MCF 10A (cell line): Measurements from ENCODE around the gene FZR1. TPM values are rescaled to one million over a fixed set of nuclear protein-coding genes. Genes with fewer than 3 reads are reported as not detected.

ENCODE experiments used
- BruUV-seq: library from RNA; stranded (reverse); fragments of 400-500 nt; replicated peaks from 2 replicates; lab custom pipeline; 2021; lab: Mats Ljungman, UMichigan
- CTCF ChIA-PET: fragments of 300-600 bp; sonication (Branson Sonifier 250); formaldehyde crosslinking; extraction: SDS; loops from one replicate; lab custom pipeline; 2021; ENCODE audit warnings: antibody characterized with exemption, inconsistent platforms; lab: Yijun Ruan, JAX
- POLR2A ChIA-PET: fragments of 300-600, 350-650 bp; sonication (Branson Sonifier 250); formaldehyde crosslinking; extraction: SDS; loops from one replicate; lab custom pipeline; 2020; ENCODE audit warnings: antibody characterized with exemption, inconsistent platforms; lab: Yijun Ruan, JAX
- DNase-seq: peaks from one replicate; pipeline ENCODE4 v3.0.0-alpha.2; 2018; ENCODE audit not compliant: unreplicated experiment
- H3K27ac Mint-ChIP-seq: one replicate; pipeline ENCODE4 v1.8.0; 2022; ENCODE audit warnings: mild to moderate bottlenecking, low read depth, mixed read lengths; ENCODE audit not compliant: unreplicated experiment
- H3K27me3 Mint-ChIP-seq: one replicate; pipeline ENCODE4 v1.8.0; 2022; ENCODE audit warnings: mixed read lengths; ENCODE audit not compliant: insufficient read depth, unreplicated experiment
- H3K36me3 Mint-ChIP-seq: one replicate; pipeline ENCODE4 v1.8.0; 2022; ENCODE audit warnings: mild to moderate bottlenecking, moderate library complexity, mixed read lengths; ENCODE audit not compliant: insufficient read depth, unreplicated experiment
- H3K4me1 Mint-ChIP-seq: one replicate; pipeline ENCODE4 v1.8.0; 2022; ENCODE audit warnings: mixed read lengths; ENCODE audit not compliant: insufficient read depth, unreplicated experiment
- H3K4me3 Mint-ChIP-seq: one replicate; pipeline ENCODE4 v1.8.0; 2022; ENCODE audit warnings: mild to moderate bottlenecking, moderate library complexity, mixed read lengths; ENCODE audit not compliant: unreplicated experiment
- H3K9me3 Mint-ChIP-seq: one replicate; pipeline ENCODE4 v1.8.0; 2022; ENCODE audit warnings: mixed read lengths; ENCODE audit not compliant: unreplicated experiment
- CTCF ChIP-seq: fragments of 200-600 bp; IDR thresholded peaks from one replicate; pipeline ENCODE4 v1.8.0; 2022; ENCODE audit warnings: antibody characterized with exemption, mild to moderate bottlenecking; ENCODE audit not compliant: unreplicated experiment
- intact Hi-C: fragments of 100-400 bp; cut with micrococcal nuclease; formaldehyde crosslinking; loops from 2 replicates; pipeline ENCODE4 v1.14.1; 2022
- total RNA-seq: library from RNA; stranded (reverse); gene quantifications from 2 replicates; pipeline ENCODE4 v1.2.3, GENCODE V29; 2022

The FZR1 gene
- total RNA-seq, 1 experiment from 2014 or later = 48.9 TPM

- no peak for TF ChIP-seq CTCF
- H3K4me3 Mint-ChIP-seq = no peak overlapping the region
- no peak overlapping the region for H3K27ac Mint-ChIP-seq
- no peaks in the 10 kb centered on the region for H3K4me1 Mint-ChIP-seq
- CTCF ChIA-PET = interaction anchor here (0.6 to 1.1 kb wide), 2 partner anchors 11 to 19 kb away, joined by 3 to 5 read pairs; no protein-coding TSS in a partner anchor
- H3K27me3 Mint-ChIP-seq = no peaks in the 10 kb centered on the region
- no peaks in the 10 kb centered on the region for H3K9me3 Mint-ChIP-seq
- BruUV-seq = TSS peak; percentile 18
- POLR2A ChIA-PET = no interaction called here
- intact Hi-C loops = no loop called here
- H3K36me3 Mint-ChIP-seq = peaks cover 32% of the 10 kb centered on the region
- no peak for DNase-seq
Observed at GRCh38 chr19:3491396-3492119, 14.6 kb upstream of the FZR1 start.

- no peaks in the 10 kb centered on the region for H3K4me1 Mint-ChIP-seq
- H3K36me3 Mint-ChIP-seq = peaks cover 38% of the 10 kb centered on the region
- ChIA-PET CTCF (interaction anchor here (0.6 to 0.7 kb wide), 2 partner anchors 11 to 20 kb away, joined by 3 to 5 read pairs; no protein-coding TSS in a partner anchor), POLR2A (no interaction called here)
- no peak for DNase-seq
- H3K9me3 Mint-ChIP-seq = no peaks in the 10 kb centered on the region
- no peak overlapping the region for H3K27ac Mint-ChIP-seq
- no peaks in the 10 kb centered on the region for H3K27me3 Mint-ChIP-seq
- no peak overlapping the region for H3K4me3 Mint-ChIP-seq
- TF ChIP-seq CTCF = no peak
- no TSS peak for BruUV-seq
- intact Hi-C loops = no loop called here
Observed at GRCh38 chr19:3492131-3492839, 13.8 kb upstream of the FZR1 start.

- no TSS peak for BruUV-seq
- Mint-ChIP-seq H3K4me1 (peaks cover 2% of the 10 kb centered on the region), H3K36me3 (peaks cover 38% of the 10 kb centered on the region), H3K9me3 (no peaks in the 10 kb centered on the region), H3K4me3 (no peak overlapping the region), H3K27ac (no peak overlapping the region), H3K27me3 (no peaks in the 10 kb centered on the region)
- intact Hi-C loops = no loop called here
- POLR2A ChIA-PET = no interaction called here
- TF ChIP-seq CTCF = no peak
- CTCF ChIA-PET = interaction anchor here (0.7 to 2.0 kb wide), 3 partner anchors 11 to 20 kb away, joined by 3 to 6 read pairs (median 3); no protein-coding TSS in a partner anchor
- no peak for DNase-seq
Observed at GRCh38 chr19:3492919-3493318, 13.2 kb upstream of the FZR1 start.

- no peak overlapping the region for H3K4me3 Mint-ChIP-seq
- intact Hi-C loops = no loop called here
- no peaks in the 10 kb centered on the region for H3K27me3 Mint-ChIP-seq
- H3K4me1 Mint-ChIP-seq = peaks cover 5% of the 10 kb centered on the region
- H3K27ac Mint-ChIP-seq = no peak overlapping the region
- CTCF ChIA-PET = interaction anchor here (0.7 to 2.0 kb wide), 3 partner anchors 10 to 192 kb away, joined by 3 to 6 read pairs (median 4); no protein-coding TSS in a partner anchor
- no peak for DNase-seq
- no TSS peak for BruUV-seq
- H3K9me3 Mint-ChIP-seq = no peaks in the 10 kb centered on the region
- H3K36me3 Mint-ChIP-seq = peaks cover 38% of the 10 kb centered on the region
- POLR2A ChIA-PET = no interaction called here
- no peak for TF ChIP-seq CTCF
Observed at GRCh38 chr19:3493651-3494050, 12.5 kb upstream of the FZR1 start.
